GM18502 (cell line): ENCODE results near the gene C20orf204.

Experiments
- ATAC-seq: cut with Tn5 transposase; IDR thresholded peaks from one replicate; pipeline ENCODE4 v1.9.1; 2021; ENCODE audit warnings: mild to moderate bottlenecking; ENCODE audit not compliant: unreplicated experiment, poor library complexity

Gene C20orf204

DNA sequence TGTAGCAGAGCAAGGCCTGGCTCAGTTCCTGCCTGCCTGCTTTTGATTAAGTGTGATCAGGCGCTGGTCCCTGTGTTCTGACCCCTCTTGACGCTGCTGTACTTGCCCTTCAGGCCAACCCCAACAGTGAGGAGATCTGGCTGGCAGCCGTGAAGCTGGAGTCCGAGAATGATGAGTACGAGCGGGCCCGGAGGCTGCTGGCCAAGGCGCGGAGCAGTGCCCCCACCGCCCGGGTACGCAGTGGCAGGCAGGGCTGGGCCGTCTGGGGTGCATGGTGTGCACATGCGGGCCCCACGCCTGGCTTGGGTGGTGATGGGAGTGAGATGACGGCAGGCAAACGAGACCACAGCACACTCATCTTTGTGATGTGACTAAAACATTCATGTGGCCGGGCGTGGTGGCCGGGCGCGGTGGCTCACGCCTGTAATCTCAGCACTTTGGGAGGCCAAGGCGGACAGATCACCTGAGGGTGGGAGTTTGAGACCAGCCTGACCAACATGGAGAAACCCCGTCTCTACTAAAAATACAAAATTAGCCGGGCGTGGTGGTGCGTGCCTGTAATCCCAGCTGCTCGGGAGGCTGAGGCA is 10.1 kb upstream of the C20orf204 start:
- no peak for ATAC-seq

DNA sequence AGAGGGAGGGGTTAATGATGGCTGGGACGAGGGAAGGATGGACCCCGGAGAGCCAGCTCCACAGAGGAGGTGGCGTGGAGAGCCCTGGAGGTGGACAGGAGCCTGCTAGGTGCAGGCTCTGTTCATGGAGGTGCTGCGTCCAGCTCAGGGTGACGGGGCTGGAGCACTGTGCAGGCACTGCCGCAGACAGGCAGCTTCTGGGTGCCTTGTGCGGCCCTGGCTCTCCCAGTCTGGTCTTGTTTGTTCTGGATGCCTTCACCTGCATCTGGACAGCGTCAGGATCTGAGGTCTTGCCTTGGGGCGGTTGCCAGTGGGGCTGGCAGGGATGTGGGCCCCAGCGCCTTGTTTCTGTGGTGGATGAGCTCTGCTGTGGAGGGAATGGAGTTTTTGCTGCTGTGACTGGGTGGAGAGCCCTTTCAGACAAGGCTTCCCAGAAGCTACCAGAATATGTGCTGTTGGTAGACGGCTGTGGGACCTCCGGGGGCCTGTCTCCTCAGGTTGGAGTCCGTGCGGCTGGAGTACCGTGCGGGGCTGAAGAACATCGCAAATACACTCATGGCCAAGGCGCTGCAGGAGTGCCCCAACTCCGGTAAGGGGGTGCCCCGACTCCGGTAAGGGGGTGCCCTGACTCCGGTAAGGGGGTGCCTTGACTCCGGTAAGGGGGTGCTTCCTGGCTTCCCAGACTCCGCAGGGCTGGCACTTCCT is 7.8 kb upstream of the C20orf204 start:
- no peak for ATAC-seq

DNA sequence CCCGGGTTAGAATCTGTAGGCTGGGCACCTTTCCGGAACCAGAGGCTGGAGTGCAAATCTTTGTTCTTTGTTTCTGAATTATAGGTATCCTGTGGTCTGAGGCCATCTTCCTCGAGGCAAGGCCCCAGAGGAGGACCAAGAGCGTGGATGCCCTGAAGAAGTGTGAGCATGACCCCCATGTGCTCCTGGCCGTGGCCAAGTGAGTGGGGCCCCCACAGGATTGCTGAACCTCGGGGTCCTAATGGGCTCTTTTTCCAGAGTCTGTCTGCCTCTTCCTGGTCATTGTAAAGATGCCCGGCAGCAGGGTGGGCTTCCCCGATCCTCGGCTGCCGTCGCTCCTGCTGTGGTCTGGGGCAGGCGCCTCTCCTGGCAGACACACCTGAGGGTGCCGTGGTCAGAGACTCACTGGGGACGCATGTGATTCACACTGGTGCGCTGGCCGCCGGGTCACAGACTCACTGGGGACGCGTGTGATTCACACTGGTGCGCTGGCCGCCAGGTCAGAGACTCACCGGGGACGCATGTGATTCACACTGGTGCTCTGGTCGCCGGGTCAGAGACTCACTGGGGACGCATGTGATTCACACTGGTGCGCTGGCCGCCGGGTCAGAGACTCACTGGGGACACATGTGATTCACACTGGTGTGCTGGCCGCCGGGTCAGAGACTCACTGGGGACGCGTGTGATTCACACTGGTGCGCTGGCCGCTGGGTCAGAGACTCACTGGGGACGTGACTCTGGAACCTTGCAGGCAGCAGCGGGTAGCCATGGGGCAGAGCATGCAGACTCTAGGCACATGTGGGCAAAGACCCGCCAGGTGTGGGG is 6.5 kb upstream of the C20orf204 start:
- no peak for ATAC-seq

DNA sequence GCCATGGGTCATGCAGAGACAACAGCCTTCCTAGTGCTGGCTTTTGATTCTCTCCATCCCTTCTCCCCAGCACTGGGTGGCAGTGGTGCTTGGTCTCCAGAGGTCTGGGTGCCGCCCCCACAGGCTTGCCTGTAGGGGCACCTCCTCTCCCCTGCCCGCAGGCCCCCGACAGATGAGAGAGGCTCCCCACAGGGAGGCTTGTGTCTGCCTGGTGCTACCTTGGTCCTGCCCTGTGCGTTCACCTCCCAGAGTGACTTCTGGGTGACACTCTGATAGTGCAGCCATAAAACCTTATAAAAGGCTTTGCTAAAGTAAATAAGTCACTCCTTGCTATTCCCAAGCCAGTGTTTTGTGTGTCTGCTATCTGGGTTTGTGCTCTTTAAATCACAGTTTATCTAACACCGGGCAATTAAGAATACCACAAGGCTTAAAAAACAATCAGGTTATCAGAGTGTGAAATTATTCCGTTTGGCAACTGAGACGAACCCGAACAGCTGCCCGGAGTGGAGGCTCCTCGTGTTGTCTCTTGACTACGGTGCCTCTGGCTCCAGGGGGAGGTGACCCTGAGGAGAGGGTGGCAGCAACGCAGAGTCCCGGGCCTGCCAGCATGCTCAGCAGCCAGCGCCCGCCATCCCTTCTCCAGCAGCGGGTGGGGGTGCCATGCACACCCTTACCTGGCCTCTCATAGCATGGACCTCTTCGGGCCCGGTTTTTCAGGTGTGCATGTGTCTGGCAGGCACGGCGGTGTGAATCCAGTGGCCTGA is 5.4 kb upstream of the C20orf204 start:
- no peak for ATAC-seq

DNA sequence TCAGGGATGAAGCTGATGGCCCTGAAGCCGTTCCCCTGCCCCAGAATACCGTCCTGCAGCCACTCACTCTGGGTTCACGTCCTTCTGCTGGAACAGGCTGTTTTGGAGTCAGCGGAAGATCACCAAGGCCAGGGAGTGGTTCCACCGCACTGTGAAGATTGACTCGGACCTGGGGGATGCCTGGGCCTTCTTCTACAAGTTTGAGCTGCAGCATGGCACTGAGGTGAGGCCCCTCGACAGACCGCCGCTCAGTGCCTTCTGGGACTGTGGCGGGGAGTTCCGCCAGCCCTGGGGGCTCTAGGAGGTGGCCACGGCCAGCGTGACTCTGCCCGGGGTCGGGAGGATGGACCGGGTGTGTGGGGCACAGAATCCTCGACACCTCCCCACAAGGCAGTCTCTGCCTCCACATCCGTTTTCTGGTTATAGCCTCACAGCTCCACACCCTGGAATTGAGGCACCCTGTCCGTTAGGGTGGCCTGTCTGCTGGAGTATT is 4.1 kb upstream of the C20orf204 start:
- no peak for ATAC-seq

DNA sequence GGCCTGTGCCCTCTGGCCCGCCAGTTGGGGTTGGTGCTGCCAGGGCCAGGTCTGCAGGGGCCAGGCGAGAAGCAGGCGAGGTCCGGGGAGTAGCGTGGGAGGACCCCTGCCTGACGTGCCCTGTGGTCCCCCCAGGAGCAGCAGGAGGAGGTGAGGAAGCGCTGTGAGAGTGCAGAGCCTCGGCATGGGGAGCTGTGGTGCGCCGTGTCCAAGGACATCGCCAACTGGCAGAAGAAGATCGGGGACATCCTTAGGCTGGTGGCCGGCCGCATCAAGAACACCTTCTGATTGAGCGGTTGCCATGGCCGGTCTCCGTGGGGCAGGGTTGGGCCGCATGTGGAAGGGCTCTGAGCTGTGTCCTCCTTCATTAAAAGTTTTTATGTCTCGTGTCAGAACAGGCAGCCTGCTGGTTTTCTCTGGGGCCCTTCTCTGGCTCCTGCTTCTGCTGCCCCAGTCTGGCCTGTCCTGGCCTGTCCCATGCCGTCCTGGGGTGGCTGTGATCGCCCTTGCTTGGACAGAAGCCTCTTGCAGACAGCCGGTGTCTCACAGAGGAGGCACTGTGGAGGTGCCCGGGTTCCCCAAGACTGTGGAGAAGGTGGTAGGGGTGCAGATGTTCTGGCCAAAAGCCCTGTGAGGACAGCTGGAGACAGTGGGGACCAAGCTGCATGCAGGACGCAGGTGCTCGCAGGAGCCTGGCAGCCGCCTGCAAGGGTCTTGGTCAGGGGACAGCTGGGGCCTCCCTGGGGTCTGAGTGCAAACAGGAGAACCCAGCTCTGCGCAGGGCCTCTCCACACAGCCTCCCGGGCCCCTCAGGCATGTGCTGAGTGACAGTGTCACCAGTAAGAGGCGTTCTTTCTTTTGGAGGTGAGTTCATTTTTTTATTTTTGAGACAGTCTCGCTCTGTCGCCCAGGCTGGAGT is 3.0 kb upstream of the C20orf204 start:
- ATAC-seq, result no peak

DNA sequence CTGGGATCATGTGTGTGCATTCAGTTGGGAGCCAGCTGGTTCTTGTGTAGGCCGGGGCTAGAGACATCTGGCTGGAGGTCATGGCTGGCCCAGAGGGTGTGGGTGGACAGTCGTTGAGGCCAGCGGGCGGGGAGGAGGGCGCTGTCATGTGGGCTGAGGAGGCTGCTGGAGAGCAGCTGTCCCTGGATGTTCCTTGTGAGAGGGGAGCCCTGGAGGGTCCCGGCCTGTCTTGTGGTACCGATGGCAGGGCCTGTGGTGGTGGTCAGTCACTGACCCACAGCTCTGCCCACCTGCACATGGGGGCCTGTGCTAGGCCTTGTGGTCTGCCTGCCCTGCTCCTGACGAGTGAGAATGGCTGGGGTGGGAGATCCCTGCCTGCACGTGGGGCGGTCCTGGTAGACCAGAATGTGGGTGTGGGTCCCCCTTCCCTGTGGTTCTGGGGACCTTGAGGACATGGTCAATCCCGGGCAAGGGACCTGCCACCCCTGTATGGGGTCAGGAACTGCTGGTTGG is 1.9 kb upstream of the C20orf204 start:
- ATAC-seq, result no peak

DNA sequence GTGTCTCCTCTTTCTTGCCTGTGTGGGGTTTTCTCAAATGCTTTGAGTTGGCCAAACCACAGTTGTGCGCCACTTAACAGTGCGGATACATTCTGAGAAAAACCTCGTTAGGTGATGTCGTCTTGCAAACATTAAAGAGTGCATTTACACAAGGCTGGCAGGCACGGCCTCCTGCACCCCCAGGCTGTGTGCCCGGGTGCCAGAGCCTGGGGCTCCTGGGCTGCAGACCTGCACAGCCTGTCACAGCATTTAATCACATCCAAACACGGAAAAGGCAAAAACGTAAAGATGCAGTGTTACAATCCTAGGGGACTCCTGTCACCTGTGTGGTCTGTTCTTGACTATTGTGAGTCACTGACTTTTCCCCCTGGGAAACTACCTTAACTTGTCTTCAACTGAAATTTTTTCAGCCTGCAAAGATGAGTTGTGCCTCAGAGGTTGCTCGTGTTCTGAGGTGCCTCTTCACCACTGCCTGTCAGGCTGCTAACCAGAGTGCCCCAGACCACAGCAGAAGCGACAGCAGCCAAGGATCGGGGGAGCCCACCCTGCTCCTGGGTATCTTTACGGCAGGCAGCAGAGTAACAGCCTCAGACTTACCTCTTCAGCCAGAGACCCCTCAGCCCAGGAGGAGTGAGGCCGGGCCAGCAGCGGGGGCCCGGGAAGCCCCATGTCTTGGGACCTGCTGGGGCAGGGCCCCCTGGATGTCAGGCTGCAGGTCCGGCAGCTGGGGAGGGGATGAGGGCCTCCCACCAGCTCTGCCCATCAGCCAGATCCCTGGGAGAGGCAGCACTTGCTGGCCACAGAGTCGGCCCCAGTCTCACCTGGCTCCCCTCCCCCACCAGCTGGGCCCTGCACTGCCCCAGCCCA is 683 bp upstream of the C20orf204 start:
- no peak for ATAC-seq

DNA sequence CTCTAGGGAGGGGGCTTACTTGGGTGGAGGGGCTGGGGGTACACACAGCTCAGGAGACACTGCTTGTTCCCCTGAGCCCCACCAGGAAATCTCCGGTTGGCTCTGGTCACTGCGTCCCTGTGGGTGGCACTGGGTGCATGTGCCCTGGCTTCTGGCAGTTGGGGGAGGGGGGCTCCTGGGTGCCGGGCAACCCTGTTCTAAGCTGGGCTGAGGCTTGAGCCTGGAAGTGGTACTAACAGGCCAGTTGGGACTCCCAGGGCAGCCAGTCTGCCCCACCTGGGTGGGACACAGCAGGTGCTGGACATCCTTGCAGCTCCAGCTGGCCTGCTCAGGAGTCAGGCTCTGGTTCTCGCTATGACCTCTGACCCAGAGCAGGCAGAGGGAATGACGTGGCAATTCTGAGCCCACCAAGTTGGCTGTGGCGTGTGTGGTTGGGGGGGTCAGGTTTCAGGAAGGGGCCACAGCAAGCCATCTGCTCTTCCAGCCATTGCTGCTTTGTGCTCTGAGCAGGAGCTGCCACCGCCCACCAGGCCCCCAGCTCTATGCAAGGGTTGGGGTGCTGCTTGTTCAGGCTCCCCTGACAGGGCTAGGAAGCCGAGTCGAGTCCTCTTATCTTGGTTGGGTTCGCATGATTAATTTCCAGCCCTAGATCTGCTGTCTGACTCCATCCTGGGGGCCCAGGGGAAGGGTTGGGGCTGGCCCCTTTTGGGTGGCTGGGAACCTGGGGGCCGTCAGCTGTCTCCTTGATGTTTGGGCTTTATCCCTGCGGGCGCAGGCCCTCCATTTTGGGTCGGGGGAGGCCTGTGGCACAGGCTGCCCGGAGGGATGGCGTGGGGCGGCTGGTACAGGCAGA is 590 bp downstream of the C20orf204 start:
- no peak for ATAC-seq

DNA sequence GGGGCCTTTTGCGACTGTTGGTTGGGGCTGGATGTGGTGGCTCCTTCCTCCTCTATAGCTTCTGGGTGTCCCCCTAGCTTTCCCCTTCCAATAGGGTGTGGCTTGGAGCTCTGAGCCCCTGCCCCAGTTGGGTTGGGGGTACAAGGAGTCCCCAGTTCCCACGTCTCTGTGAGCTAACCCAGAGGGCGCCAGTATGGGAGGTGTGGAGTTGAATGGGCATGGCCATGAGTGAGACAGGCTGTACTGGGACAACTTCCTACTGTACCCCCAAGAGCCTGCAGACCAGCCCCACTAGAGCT is 1.2 kb downstream of the C20orf204 start:
- ATAC-seq, result no peak

DNA sequence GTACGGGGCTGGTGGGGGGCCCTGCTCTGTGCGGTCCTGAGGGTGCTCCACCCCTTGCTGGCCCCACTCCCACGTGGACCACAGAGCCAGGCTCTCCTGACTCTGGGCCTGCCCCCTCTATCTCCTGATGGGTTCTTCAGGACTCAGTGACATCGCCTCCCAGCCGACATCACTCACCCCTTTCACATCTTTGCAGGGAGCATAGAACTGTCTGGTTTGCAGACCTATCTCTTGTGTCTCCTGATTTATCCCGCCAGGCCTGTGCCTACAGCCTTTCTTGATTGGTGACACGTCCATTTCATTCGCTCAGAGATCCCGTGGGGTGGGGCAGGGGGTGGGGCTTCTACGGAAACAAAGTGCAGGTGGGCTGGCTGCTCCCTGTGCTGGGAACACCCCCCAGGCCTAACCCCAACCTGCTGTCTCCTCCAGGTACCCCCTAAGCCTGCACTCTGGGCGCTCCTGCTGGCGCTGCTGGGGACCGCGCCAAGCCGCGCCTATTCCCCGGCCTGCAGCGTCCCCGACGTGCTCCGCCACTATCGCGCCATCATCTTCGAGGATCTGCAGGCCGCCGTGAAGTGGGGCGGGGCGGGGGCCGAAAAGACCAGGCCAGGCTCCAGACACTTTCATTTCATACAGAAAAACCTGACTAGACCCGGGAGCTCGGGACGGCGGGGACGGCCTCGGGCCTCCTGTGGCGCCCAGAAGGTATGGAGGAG is 1.7 kb downstream of the C20orf204 start:
- ATAC-seq, result no peak

DNA sequence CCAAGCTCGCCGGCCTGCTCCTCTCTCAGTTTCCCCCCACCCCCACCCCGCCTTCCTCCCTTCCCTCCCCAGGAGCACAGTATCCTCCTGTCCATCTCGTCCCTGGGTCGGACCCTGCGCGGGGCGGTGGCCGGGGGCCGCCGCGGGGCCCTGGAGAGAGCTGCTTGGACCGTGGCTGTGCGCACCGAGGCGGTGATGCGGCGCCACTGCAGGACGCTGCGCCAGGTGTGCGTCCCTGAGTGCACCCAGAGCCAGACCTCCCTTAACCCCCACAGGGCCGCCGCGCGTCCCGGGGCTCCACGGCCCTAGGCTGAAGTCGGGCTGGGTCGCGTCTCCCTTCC is 2.2 kb downstream of the C20orf204 start:
- peak; percentile 43 for ATAC-seq

DNA sequence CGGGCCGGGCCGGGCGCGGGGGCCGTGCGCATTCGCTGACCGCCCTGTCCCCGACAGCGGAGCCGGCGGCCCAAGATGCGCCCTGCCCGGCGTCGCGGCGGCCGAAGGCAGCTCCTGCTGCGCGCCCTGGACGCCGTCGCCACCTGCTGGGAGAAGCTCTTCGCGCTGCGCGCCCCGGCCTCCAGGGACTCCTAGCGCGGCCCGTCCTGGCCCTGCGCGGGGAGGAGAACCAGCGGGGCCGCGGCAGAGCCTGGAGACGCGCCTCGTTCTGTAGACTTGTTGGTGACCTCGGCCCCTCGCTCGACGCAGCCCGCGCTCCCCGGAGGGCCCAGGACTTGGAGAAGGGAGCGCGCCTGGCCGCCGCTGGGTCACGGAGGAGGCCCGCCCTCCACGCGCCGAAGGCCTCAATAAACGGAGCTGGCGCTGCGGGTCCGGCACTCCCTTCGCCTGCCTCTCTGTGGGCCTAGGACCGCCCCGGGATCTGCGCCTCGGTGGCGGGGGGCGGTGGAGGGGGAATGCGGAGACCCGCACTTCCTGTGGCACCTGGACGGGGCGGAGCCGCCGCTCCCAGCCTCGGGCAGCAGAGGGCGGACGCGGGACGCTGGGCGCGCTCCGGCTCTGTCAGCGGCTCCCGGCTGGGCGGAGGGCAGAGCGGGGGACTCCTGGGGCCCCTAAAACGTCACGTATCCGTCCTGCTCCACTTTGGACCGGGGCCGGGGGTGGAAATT is 2.7 kb downstream of the C20orf204 start:
- ATAC-seq, result peak; percentile 51

DNA sequence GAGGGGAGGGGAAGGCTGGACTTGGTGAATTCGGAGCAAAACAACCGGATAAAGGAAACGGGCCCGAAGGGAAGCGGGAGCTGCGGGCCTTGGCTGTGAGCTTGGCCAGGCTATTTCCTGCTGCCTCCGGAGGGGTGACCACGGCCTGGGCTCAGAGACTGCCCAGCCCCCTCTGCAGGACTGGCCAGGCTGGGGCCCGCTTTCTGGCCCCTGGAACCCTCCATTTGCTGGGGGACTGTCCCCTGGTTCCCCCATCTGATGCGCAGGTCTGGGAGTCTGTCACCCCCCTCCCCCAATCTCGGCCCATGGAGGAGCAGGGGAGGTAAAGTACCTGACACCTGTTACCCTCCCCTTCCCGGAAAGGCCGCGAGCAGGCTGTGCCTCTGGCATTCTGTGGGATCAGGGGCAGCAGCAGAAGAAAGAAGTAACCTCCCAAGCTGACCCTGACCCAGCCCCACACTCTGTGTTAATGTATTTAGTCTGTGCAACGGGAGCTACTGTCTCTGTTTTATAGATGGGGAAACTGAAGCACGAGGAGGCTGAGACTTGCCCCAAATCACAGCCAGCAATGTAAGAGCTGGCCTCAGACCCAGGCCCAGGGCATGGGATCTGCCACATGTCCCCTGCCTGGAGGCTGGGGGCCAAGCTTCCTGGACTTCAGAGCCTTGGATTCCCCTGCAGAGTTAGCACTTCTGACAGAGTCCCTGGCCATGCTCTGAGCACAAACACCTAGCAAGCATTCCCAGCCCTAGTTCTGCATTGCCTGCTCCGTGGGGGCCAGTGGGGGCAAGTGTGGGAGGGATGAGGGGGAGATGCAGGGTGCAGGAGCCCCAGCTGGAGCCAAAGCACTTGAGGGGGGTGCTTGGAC is 3.5 kb downstream of the C20orf204 start:
- no peak for ATAC-seq

DNA sequence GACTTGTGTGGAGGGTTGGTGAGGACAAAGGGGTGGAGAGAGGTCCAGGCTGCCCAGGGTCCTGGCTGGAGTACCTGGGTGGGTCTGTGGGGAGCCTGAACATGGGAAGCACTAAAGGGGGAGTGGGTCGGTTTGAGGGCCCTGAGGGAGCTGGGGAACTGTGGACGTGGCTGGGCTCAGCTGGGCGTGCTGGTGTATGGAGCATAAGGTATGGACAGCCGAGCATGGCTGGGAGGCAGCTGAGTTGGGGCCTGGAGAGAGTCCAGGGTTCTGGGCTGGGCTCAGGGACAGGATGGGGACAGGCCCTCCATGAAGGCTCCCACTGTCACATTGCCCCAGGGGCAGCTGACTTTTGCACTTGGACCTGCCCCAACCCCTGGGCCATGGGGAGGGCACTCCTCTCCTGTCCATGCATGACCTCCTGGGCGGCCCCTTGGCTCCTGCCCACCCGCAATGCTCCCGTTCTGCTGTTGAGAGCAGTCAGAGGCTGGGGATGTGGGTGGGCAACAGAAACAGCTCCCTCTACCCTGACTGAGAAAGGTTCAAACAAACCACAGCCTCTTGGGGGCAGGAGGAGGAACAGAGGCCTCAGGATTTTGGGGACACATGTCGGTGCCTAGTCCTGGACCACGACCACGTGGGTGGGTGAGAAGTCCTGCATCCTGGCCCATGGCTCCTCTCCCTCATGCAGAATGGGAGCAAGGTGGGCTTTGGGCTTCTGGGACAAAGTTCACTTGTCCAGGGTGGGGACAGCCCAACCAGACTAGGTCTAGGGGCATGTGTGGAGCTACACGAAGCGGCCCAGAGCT is 4.5 kb downstream of the C20orf204 start:
- ATAC-seq, result no peak
